Skeletal muscle tissue (tissue), 4 donors: ENCODE results near the gene PDE4B. TPM values are rescaled to one million over a fixed set of nuclear protein-coding genes. Genes with fewer than 3 reads are reported as not detected.

Experiments used
- H3K27ac ChIP-seq: one replicate; pipeline ENCODE4 v1.7.0; 2013; ENCODE audit warnings: mild to moderate bottlenecking, low read depth, low read length, inconsistent platforms
- H3K27me3 ChIP-seq, 3 donors: one replicate each; pipeline ENCODE4 v1.7.0; 2013; ENCODE audit warnings: low read length in 3 of 3; ENCODE audit not compliant: control insufficient read depth in 3 of 3, insufficient read depth in 3 of 3
- H3K36me3 ChIP-seq, 3 donors: one replicate each; pipeline ENCODE4 v1.7.0; 2013; ENCODE audit warnings: low read length in 3 of 3; ENCODE audit not compliant: control insufficient read depth in 3 of 3, insufficient read depth in 3 of 3
- H3K4me1 ChIP-seq, 3 donors: one replicate each; pipeline ENCODE4 v1.7.0; 2013; ENCODE audit warnings: low read length in 3 of 3, mild to moderate bottlenecking in 3 of 3; ENCODE audit not compliant: control insufficient read depth in 3 of 3, insufficient read depth in 3 of 3
- H3K4me3 ChIP-seq, 3 donors: one replicate each; pipeline ENCODE4 v1.7.0; 2013; ENCODE audit warnings: low read length in 3 of 3
- H3K9ac ChIP-seq, 3 donors: one replicate each; pipeline ENCODE4 v1.7.0; 2013; ENCODE audit warnings: low read length in 3 of 3, mild to moderate bottlenecking in 3 of 3, moderate library complexity in 2 of 3, low read depth in 1 of 3
- H3K9me3 ChIP-seq, 3 donors: one replicate each; pipeline ENCODE4 v1.7.0; 2013; ENCODE audit warnings: low read length in 3 of 3; ENCODE audit not compliant: control insufficient read depth in 3 of 3
- total RNA-seq: library from RNA; depleted of rRNA; stranded (reverse); fragments of >200 nt; gene quantifications from one replicate; pipeline ENCODE4 v1.2.3, GENCODE V29; 2014
- donor health status: Osteomylitis.

Gene PDE4B
- total RNA-seq, 1 donor from 2014 or later = 26.6 TPM

- peaks cover 18 to 21% (median 20%) of the 10 kb centered on the region in 3 donors for H3K4me1 ChIP-seq
- no peak overlapping the region for H3K27ac ChIP-seq
- H3K36me3 ChIP-seq = peaks cover 19 to 37% (median 25%) of the 10 kb centered on the region in 3 donors
- H3K27me3 ChIP-seq = no peaks in the 10 kb centered on the region
- H3K4me3 ChIP-seq = no peak overlapping the region
- H3K9ac ChIP-seq = no peak overlapping the region
- H3K9me3 ChIP-seq = no peaks in the 10 kb centered on the region
Measured at GRCh38 chr1:66374148-66374547, 581.5 kb downstream of the PDE4B start.

GRCh38 chr1:66374561-66375111 is 581.9 kb downstream of the PDE4B start:
- H3K4me1 ChIP-seq = peaks cover 18 to 21% (median 20%) of the 10 kb centered on the region in 3 donors
- H3K9me3 ChIP-seq = no peaks in the 10 kb centered on the region
- H3K4me3 ChIP-seq = no peak overlapping the region
- H3K36me3 ChIP-seq = peaks cover 16 to 32% (median 22%) of the 10 kb centered on the region in 3 donors
- no peaks in the 10 kb centered on the region for H3K27me3 ChIP-seq
- H3K27ac ChIP-seq = peak overlapping the region; percentile 36
- H3K9ac ChIP-seq = no peak overlapping the region

- no peak overlapping the region for H3K27ac ChIP-seq
- peaks cover 16 to 29% (median 22%) of the 10 kb centered on the region in 3 donors for H3K36me3 ChIP-seq
- no peak overlapping the region for H3K4me3 ChIP-seq
- H3K9me3 ChIP-seq = no peaks in the 10 kb centered on the region
- H3K9ac ChIP-seq = no peak overlapping the region
- H3K4me1 ChIP-seq = peaks cover 18 to 20% (median 20%) of the 10 kb centered on the region in 3 donors
- H3K27me3 ChIP-seq = no peaks in the 10 kb centered on the region
Measured at GRCh38 chr1:66375125-66375524, 582.4 kb downstream of the PDE4B start.

GRCh38 chr1:66380452-66381212 is 587.9 kb downstream of the PDE4B start:
- no peak overlapping the region for H3K27ac ChIP-seq
- no peak overlapping the region for H3K4me3 ChIP-seq

GRCh38 chr1:66381621-66382275 is 589.1 kb downstream of the PDE4B start:
- no peaks in the 10 kb centered on the region for H3K27me3 ChIP-seq
- no peak overlapping the region for H3K9ac ChIP-seq
- no peak overlapping the region for H3K27ac ChIP-seq
- H3K4me3 ChIP-seq = no peak overlapping the region
- peaks cover 0 to 2% (median 0%) of the 10 kb centered on the region in 3 donors for H3K9me3 ChIP-seq
- peaks cover 0 to 8% (median 5%) of the 10 kb centered on the region in 3 donors for H3K4me1 ChIP-seq
- H3K36me3 ChIP-seq = no peaks in the 10 kb centered on the region

More at GRCh38 chr1:66380452-66381212, 587.9 kb downstream of the PDE4B start:
- Histone ChIP-seq H3K9ac (no peak overlapping the region), H3K36me3 (no peaks in the 10 kb centered on the region), H3K4me1 (peaks cover 0 to 8% (median 5%) of the 10 kb centered on the region in 3 donors), H3K27me3 (no peaks in the 10 kb centered on the region), H3K9me3 (peaks cover 0 to 2% (median 0%) of the 10 kb centered on the region in 3 donors)

- Histone ChIP-seq H3K36me3 (no peaks in the 10 kb centered on the region), H3K27ac (no peak overlapping the region), H3K4me1 (peaks cover 0 to 8% (median 5%) of the 10 kb centered on the region in 3 donors), H3K27me3 (no peaks in the 10 kb centered on the region), H3K9ac (no peak overlapping the region), H3K4me3 (peak overlapping the region in 2 of 3 donors; percentile 13 to 16), H3K9me3 (peaks cover 0 to 2% (median 0%) of the 10 kb centered on the region in 3 donors)
Measured at GRCh38 chr1:66383168-66383567, 590.5 kb downstream of the PDE4B start.

- Histone ChIP-seq H3K9ac (no peak overlapping the region), H3K27me3 (no peaks in the 10 kb centered on the region), H3K36me3 (no peaks in the 10 kb centered on the region), H3K9me3 (peaks cover 0 to 2% (median 0%) of the 10 kb centered on the region in 3 donors), H3K4me3 (peak overlapping the region in 2 of 3 donors; percentile 13 to 16), H3K4me1 (peaks cover 0 to 8% (median 5%) of the 10 kb centered on the region in 3 donors), H3K27ac (no peak overlapping the region)
Measured at GRCh38 chr1:66383611-66384010, 590.9 kb downstream of the PDE4B start.

- Histone ChIP-seq H3K4me3 (no peak overlapping the region), H3K4me1 (peaks cover 0 to 8% (median 5%) of the 10 kb centered on the region in 3 donors), H3K9me3 (peaks cover 0 to 2% (median 0%) of the 10 kb centered on the region in 3 donors), H3K9ac (no peak overlapping the region), H3K36me3 (no peaks in the 10 kb centered on the region), H3K27ac (no peak overlapping the region), H3K27me3 (no peaks in the 10 kb centered on the region)
Measured at GRCh38 chr1:66384258-66384921, 591.7 kb downstream of the PDE4B start.

GRCh38 chr1:66386712-66387111 is 594.0 kb downstream of the PDE4B start:
- no peak overlapping the region for H3K4me3 ChIP-seq
- peaks cover 0 to 8% (median 5%) of the 10 kb centered on the region in 3 donors for H3K4me1 ChIP-seq
- H3K27ac ChIP-seq = no peak overlapping the region
- H3K36me3 ChIP-seq = no peaks in the 10 kb centered on the region
- H3K9ac ChIP-seq = no peak overlapping the region
- no peaks in the 10 kb centered on the region for H3K27me3 ChIP-seq
- peaks cover 0 to 2% (median 0%) of the 10 kb centered on the region in 3 donors for H3K9me3 ChIP-seq
